Endodermal cell (in vitro differentiated cells): ENCODE data around the gene LAS1L. TPM values are rescaled to one million over a fixed set of nuclear protein-coding genes. Genes with fewer than 3 reads are reported as not detected.

Experiments
- DNase-seq: peaks from one replicate; pipeline ENCODE4 v3.0.0-alpha.2; 2017
- H3K27ac ChIP-seq: 2 replicates; pipeline ENCODE4 v1.5.1; 2013; ENCODE audit warnings: mild to moderate bottlenecking, low read depth, low read length, moderate library complexity
- H3K27me3 ChIP-seq: 2 replicates; pipeline ENCODE4 v1.6.1; 2013; ENCODE audit warnings: mild to moderate bottlenecking, low read length, moderate library complexity; ENCODE audit not compliant: insufficient read depth, control insufficient read depth, poor library complexity, severe bottlenecking
- H3K36me3 ChIP-seq: 2 replicates; pipeline ENCODE4 v1.7.0; 2013; ENCODE audit warnings: mild to moderate bottlenecking, low read length, moderate library complexity; ENCODE audit not compliant: control insufficient read depth, insufficient read depth
- H3K4me1 ChIP-seq: one replicate; pipeline ENCODE4 v1.7.0; 2013; ENCODE audit warnings: low read length; ENCODE audit not compliant: control insufficient read depth, insufficient read depth
- H3K4me3 ChIP-seq: 2 replicates; pipeline ENCODE4 v1.5.1; 2013; ENCODE audit warnings: mild to moderate bottlenecking, low read length, moderate library complexity
- H3K9ac ChIP-seq: 2 replicates; pipeline ENCODE4 v1.6.1; 2013; ENCODE audit warnings: mild to moderate bottlenecking, low read length, moderate library complexity; ENCODE audit not compliant: poor library complexity, severe bottlenecking; ENCODE audit errors: extremely low read depth
- H3K9me3 ChIP-seq: 2 replicates; pipeline ENCODE4 v1.6.1; 2013; ENCODE audit warnings: mild to moderate bottlenecking, low read length, moderate library complexity; ENCODE audit not compliant: control insufficient read depth
- H3K27ac Mint-ChIP-seq: 2 replicates; pipeline ENCODE4 v1.8.0; 2020; ENCODE audit warnings: mixed read lengths
- H3K27me3 Mint-ChIP-seq: 2 replicates; pipeline ENCODE4 v1.8.0; 2021; ENCODE audit warnings: mild to moderate bottlenecking, mixed read lengths; ENCODE audit not compliant: insufficient read depth
- H3K36me3 Mint-ChIP-seq: 2 replicates; pipeline ENCODE4 v1.8.0; 2020; ENCODE audit warnings: low read depth, mixed read lengths
- H3K4me1 Mint-ChIP-seq: 2 replicates; pipeline ENCODE4 v1.8.0; 2020; ENCODE audit warnings: mixed read lengths
- H3K4me3 Mint-ChIP-seq: 2 replicates; pipeline ENCODE4 v1.8.0; 2020; ENCODE audit warnings: mild to moderate bottlenecking, moderate library complexity, mixed read lengths
- H3K9me3 Mint-ChIP-seq: 2 replicates; pipeline ENCODE4 v1.8.0; 2020; ENCODE audit warnings: mild to moderate bottlenecking, mixed read lengths
- CTCF ChIP-seq: fragments of 200-600 bp; sonication (generic); conservative IDR thresholded peaks from 2 replicates; pipeline ENCODE4 v1.5.0; 2021; ENCODE audit warnings: antibody characterized with exemption, mild to moderate bottlenecking
- WGBS, 2 experiments: methylation state at CpG; one replicate each; pipeline versions ENCODE4 v1.1.5 to v1.1.7; 2013; ENCODE audit warnings: missing lambda C conversion rate in 2 of 2, mixed read lengths in 1 of 2; ENCODE audit not compliant: insufficient coverage in 1 of 2, insufficient read length in 1 of 2; 5-methylcytosine and 5-hydroxymethylcytosine counted together
- total RNA-seq, 2 donors: library from RNA; stranded (reverse); fragmentation: NEBNext Ultra II Directional in 1 of 2; extraction: Animal tissue kit (Norgen Biotek cat#: 25700) in 1 of 2; gene quantifications; 2 replicates in 1 of 2; 3 replicates in 1 of 2; pipeline ENCODE4 v1.2.1, GENCODE V29; 2021

The LAS1L gene
- total RNA-seq, 2 donors from 2014 or later: 55.0 to 56.2 TPM

- H3K4me3 ChIP-seq: no peak overlapping the region
- no peaks in the 10 kb centered on the region for H3K9me3 ChIP-seq
- DNase-seq: no peak
- peaks cover 33% of the 10 kb centered on the region for H3K36me3 ChIP-seq
- Mint-ChIP-seq H3K4me1 (no peaks in the 10 kb centered on the region), H3K27ac (no peak overlapping the region), H3K27me3 (no peaks in the 10 kb centered on the region), H3K9me3 (peaks cover 38% of the 10 kb centered on the region), H3K4me3 (no peak overlapping the region), H3K36me3 (peaks cover 22% of the 10 kb centered on the region)
- H3K27ac ChIP-seq: no peak overlapping the region
- no peaks in the 10 kb centered on the region for H3K4me1 ChIP-seq
- H3K9ac ChIP-seq: no peak overlapping the region
- TF ChIP-seq CTCF: no peak
- WGBS, 2 experiments: 100% methylated on average over 4 of the region's 4 CpGs; no CpG with 5 or more reads in 1 of the 2 experiments
- no peaks in the 10 kb centered on the region for H3K27me3 ChIP-seq
Observed at GRCh38 chrX:65508851-65509250, 25.7 kb downstream of the LAS1L start.

- Histone ChIP-seq H3K4me3 (no peak overlapping the region), H3K27me3 (no peaks in the 10 kb centered on the region), H3K27ac (no peak overlapping the region), H3K9me3 (no peaks in the 10 kb centered on the region), H3K36me3 (peaks cover 14% of the 10 kb centered on the region), H3K4me1 (no peaks in the 10 kb centered on the region), H3K9ac (no peak overlapping the region)
- TF ChIP-seq CTCF: no peak
- 92% methylated on average over 11 of the region's 11 CpGs; no CpG with 5 or more reads in 1 of the 2 experiments for WGBS, 2 experiments
- H3K27ac Mint-ChIP-seq: no peak overlapping the region
- H3K4me1 Mint-ChIP-seq: no peaks in the 10 kb centered on the region
- no peak for DNase-seq
- H3K36me3 Mint-ChIP-seq: peaks cover 1% of the 10 kb centered on the region
- no peak overlapping the region for H3K4me3 Mint-ChIP-seq
- H3K27me3 Mint-ChIP-seq: no peaks in the 10 kb centered on the region
- H3K9me3 Mint-ChIP-seq: peaks cover 40% of the 10 kb centered on the region
Observed at GRCh38 chrX:65502618-65503017, 32.0 kb downstream of the LAS1L start.

- no peak overlapping the region for H3K9ac ChIP-seq
- H3K36me3 ChIP-seq: no peaks in the 10 kb centered on the region
- no peaks in the 10 kb centered on the region for H3K36me3 Mint-ChIP-seq
- H3K9me3 Mint-ChIP-seq: peaks cover 25% of the 10 kb centered on the region
- H3K9me3 ChIP-seq: no peaks in the 10 kb centered on the region
- no peaks in the 10 kb centered on the region for H3K27me3 ChIP-seq
- TF ChIP-seq CTCF: no peak
- no peak overlapping the region for H3K4me3 ChIP-seq
- H3K4me1 ChIP-seq: no peaks in the 10 kb centered on the region
- WGBS, 2 experiments: 100% methylated on average over 1 of the region's 1 CpG; no CpG with 5 or more reads in 1 of the 2 experiments
- H3K27me3 Mint-ChIP-seq: no peaks in the 10 kb centered on the region
- peaks cover 12% of the 10 kb centered on the region for H3K4me1 Mint-ChIP-seq
- no peak overlapping the region for H3K27ac ChIP-seq
- DNase-seq: no peak
- no peak overlapping the region for H3K27ac Mint-ChIP-seq
- H3K4me3 Mint-ChIP-seq: no peak overlapping the region
Observed at GRCh38 chrX:65493431-65493830, 41.2 kb downstream of the LAS1L start.
